ENCODE results near the gene WDR90. TPM values are rescaled to one million over a fixed set of nuclear protein-coding genes. Genes with fewer than 3 reads are reported as not detected.

Gene WDR90
- total RNA-seq, 4 donors from 2014 or later, result 8.2 to 22.7 (median 16.5) TPM

DNA sequence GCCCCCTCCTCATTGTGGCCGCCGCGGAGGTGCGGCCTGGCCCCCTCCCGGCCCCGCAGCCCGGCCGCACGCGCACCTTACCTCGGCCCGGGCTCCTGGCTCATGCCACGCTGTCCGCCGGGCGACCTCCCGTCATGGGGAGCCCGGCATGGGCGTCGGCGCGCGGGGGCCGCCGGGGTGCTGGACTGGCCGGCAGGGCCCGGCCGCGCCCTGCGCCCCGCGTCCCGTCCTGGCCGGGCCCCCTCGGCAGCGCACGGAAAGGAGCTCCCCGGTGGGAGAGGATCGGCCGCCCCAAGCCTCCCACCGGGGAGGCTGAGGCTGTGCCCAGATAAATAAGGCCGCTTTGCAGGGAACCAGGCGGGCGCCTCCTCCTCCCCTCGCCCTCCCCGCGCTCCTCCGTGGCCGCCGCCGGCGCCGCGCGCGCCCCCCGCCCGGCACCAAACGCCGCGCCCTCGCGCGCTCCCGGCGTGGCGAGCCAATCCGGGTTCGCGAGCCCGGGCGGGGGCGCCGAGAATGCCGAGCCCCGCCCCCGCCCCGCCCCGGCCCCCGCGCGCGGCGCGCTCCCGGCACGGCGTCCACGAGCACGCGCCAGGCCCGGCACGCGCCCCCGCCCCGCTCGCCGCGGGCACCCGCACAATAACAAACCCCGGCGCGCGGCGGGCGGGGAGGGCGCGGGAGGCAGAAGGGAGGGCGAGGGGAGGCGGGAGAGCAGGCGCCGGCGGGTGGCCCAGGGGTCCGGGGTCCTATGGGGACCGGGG, 56.4 kb downstream of the WDR90 start, which contains the start of gene FBXL16:
FBXL16 (minus strand) TSS at position 371 of the 758 bp plus-strand sequence. CDS start 8,396 bp downstream, outside the sequence.
- no peak for DNase-seq (ENCODE audit: extremely low spot score)
- TF ChIP-seq, protein P1, sequence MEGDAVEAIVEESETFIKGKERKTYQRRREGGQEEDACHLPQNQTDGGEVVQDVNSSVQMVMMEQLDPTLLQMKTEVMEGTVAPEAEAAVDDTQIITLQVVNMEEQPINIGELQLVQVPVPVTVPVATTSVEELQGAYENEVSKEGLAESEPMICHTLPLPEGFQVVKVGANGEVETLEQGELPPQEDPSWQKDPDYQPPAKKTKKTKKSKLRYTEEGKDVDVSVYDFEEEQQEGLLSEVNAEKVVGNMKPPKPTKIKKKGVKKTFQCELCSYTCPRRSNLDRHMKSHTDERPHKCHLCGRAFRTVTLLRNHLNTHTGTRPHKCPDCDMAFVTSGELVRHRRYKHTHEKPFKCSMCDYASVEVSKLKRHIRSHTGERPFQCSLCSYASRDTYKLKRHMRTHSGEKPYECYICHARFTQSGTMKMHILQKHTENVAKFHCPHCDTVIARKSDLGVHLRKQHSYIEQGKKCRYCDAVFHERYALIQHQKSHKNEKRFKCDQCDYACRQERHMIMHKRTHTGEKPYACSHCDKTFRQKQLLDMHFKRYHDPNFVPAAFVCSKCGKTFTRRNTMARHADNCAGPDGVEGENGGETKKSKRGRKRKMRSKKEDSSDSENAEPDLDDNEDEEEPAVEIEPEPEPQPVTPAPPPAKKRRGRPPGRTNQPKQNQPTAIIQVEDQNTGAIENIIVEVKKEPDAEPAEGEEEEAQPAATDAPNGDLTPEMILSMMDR (IDR thresholded peaks at IDR 0.05), result no peak
- TF ChIP-seq POLR2AphosphoS5 (IDR thresholded peaks at IDR 0.05), result no peak
- no peak for TF ChIP-seq EP300 (IDR thresholded peaks at IDR 0.05)
- no peak for TF ChIP-seq POLR2A (IDR thresholded peaks at IDR 0.05; ENCODE audit: low read depth)
- no CpG with 5 or more reads among the region's 115 CpGs for WGBS
- intact Hi-C loops (cut with DNase I), result no loop called here
- Histone ChIP-seq H3K4me3 (peak within 1 kb of the TSS in 2 of 4 donors; percentile 24 to 42), H3K4me1 (peaks cover 9 to 43% (median 30%) of the 10 kb centered on the region in 4 donors), H3K27ac (replicated peaks in 1 of 4) (no peak within 1 kb of the TSS), H3K36me3 (no peaks in the 10 kb centered on the region), H3K9me3 (no peaks in the 10 kb centered on the region), H3K27me3 (peaks cover 0 to 99% (median 88%) of the 10 kb centered on the region in 4 donors)

DNA sequence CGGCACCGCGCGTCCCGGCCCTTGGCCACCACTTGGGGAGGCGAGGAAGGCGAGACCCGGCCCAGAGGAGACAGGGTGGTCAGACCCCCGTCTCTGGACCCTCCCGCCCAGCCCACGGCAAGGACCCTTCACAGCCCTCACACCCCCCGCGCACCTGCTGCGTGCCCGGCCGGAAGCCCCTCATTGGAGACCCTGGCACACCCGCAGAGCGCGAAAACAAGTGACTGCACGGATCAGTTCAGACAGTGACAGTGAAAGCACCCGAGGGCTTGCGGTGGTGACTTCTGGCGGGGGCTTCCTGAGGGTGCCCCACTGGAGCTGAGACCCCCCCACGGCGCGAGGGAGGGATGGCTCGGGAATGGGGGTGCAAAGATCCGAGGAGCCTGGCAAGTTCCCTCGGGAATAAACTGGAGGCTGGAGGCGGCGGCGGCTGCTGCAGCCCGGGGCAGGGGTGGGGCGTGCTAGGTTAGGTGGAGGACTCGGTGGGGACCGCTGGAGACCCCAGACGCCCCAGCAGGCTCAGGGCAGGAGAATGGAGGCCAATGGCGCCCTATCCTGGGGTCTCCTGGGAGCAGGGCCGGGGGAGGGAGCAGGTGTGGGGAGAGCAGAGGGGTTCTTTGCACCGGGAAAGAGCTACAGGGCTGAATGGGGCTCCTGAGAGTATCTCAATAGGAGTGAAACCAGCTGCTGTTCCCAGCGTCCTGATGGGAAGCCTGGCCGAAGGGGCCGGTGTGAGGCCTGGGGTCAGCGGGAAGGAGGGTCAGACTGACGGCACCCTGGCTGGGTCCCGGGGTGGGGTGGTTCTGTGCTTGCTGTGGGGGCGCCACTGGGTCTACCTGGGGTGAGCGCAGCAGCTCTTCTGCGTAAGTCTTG, 57.3 kb downstream of the WDR90 start:
- no peaks in the 10 kb centered on the region for H3K9me3 ChIP-seq
- 6% methylated on average over 25 of the region's 49 CpGs for WGBS
- H3K27ac ChIP-seq (replicated peaks in 1 of 4), result no peak overlapping the region
- H3K4me3 ChIP-seq, result peak overlapping the region in 2 of 4 donors; percentile 24 to 42
- peaks cover 0 to 99% (median 89%) of the 10 kb centered on the region in 4 donors for H3K27me3 ChIP-seq
- H3K4me1 ChIP-seq, result peaks cover 9 to 38% (median 28%) of the 10 kb centered on the region in 4 donors
- no peaks in the 10 kb centered on the region for H3K36me3 ChIP-seq
- no peak for TF ChIP-seq EP300 (IDR thresholded peaks at IDR 0.05)
- TF ChIP-seq, protein P1 (IDR thresholded peaks at IDR 0.05), result no peak
- TF ChIP-seq POLR2A (IDR thresholded peaks at IDR 0.05; ENCODE audit: low read depth), result no peak
- no peak for TF ChIP-seq POLR2AphosphoS5 (IDR thresholded peaks at IDR 0.05)
- intact Hi-C loops (cut with DNase I), result no loop called here
- no peak for DNase-seq (ENCODE audit: extremely low spot score)

DNA sequence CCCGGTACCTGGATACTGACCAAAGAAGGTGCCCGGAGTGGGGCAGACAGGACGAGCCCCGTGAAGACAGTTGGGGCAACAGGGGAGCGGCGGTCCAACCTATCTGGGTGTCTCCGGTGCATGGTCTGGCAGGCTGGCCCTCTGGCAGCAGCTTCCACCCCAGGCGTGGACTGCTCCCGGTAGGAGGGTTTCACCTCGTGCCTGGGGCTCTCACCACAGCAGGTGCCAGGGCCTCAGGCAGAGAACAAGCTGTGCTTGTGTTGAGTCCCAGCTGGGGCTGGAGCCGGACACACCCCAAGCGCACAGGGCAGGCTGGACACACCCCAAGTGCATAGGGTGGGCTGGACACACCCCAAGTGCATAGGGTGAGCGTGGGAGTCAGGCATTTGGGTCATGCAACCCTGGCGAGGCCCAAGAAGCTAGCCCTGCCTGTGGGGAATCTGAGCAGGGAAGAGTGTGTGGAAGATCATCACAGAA, 57.9 kb downstream of the WDR90 start:
- Histone ChIP-seq H3K27ac (replicated peaks in 1 of 4) (no peak overlapping the region), H3K4me3 (no peak overlapping the region), H3K9me3 (no peaks in the 10 kb centered on the region), H3K4me1 (peaks cover 9 to 44% (median 32%) of the 10 kb centered on the region in 4 donors), H3K36me3 (no peaks in the 10 kb centered on the region), H3K27me3 (peaks cover 0 to 99% (median 84%) of the 10 kb centered on the region in 4 donors)
- DNase-seq (ENCODE audit: extremely low spot score), result no peak
- intact Hi-C loops (cut with DNase I), result no loop called here
- TF ChIP-seq POLR2AphosphoS5 (IDR thresholded peaks at IDR 0.05) (no peak), EP300 (IDR thresholded peaks at IDR 0.05) (no peak), POLR2A (IDR thresholded peaks at IDR 0.05; ENCODE audit: low read depth) (no peak)
- TF ChIP-seq, protein P1 (IDR thresholded peaks at IDR 0.05), result no peak
- WGBS, result 35% methylated on average over 14 of the region's 14 CpGs

DNA sequence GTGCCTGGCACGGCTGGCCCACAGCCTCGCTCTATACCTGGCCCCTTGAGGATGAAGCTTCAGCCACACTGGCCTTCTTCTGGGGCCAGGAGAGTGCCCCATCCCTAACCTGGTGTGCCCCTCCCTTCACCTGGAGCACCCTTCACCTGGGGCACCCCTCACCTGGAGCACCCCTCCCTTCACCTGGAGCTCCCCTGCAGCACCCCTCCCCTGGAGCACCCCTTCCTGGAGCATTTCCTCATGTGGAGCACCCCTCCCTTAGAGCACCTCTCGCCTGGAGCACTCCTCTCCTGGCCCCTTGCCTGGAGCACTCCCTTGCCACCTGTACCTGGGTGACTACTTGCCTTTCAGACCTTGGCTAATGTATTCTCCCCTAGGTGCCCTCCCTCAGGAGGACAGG, 58.9 kb downstream of the WDR90 start:
- peaks cover 0 to 93% (median 75%) of the 10 kb centered on the region in 4 donors for H3K27me3 ChIP-seq
- intact Hi-C loops (cut with DNase I), result no loop called here
- DNase-seq (ENCODE audit: extremely low spot score), result no peak
- no peaks in the 10 kb centered on the region for H3K36me3 ChIP-seq
- no peak overlapping the region for H3K4me3 ChIP-seq
- TF ChIP-seq POLR2A (IDR thresholded peaks at IDR 0.05; ENCODE audit: low read depth) (no peak), EP300 (IDR thresholded peaks at IDR 0.05) (no peak), POLR2AphosphoS5 (IDR thresholded peaks at IDR 0.05) (no peak)
- TF ChIP-seq, protein P1 (IDR thresholded peaks at IDR 0.05), result no peak
- WGBS, result 64% methylated on average over 3 of the region's 3 CpGs
- no peaks in the 10 kb centered on the region for H3K9me3 ChIP-seq
- H3K4me1 ChIP-seq, result peaks cover 9 to 46% (median 38%) of the 10 kb centered on the region in 4 donors
- H3K27ac ChIP-seq (replicated peaks in 1 of 4), result no peak overlapping the region

All from esophagus muscularis mucosa (tissue), 4 donors.